ENCODE measurements around the gene HBG2.

DNA sequence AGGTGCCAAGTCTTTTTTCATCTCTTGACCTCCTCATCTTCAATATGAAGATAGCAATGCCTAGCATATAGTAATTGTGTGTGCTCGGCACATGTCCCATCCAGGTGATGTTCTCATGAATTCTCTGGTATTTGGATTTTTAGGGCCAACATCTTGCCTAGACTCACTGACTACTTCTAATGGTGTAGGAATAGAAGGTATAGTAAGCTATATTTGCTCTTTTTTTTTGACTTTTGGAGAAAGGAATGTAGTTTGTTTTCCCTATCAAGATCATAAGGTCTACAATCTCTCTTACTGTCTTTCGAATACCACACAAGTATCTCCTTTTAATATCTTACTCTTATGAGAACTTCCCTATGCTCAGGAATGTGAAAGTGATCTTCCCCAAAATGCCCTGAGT is 23.5 kb downstream of the HBG2 start:
- TF ChIP-seq SIX5 (IDR thresholded peaks at IDR 0.05; ENCODE audit: low read depth, low read length, severe bottlenecking), result no peak
- no peak for TF ChIP-seq POLR2A (IDR thresholded peaks at IDR 0.05; ENCODE audit: low read depth, low read length)
- no peak for TF ChIP-seq ESRRA (IDR thresholded peaks at IDR 0.05; ENCODE audit: low read length)
- TF ChIP-seq, protein P1, sequence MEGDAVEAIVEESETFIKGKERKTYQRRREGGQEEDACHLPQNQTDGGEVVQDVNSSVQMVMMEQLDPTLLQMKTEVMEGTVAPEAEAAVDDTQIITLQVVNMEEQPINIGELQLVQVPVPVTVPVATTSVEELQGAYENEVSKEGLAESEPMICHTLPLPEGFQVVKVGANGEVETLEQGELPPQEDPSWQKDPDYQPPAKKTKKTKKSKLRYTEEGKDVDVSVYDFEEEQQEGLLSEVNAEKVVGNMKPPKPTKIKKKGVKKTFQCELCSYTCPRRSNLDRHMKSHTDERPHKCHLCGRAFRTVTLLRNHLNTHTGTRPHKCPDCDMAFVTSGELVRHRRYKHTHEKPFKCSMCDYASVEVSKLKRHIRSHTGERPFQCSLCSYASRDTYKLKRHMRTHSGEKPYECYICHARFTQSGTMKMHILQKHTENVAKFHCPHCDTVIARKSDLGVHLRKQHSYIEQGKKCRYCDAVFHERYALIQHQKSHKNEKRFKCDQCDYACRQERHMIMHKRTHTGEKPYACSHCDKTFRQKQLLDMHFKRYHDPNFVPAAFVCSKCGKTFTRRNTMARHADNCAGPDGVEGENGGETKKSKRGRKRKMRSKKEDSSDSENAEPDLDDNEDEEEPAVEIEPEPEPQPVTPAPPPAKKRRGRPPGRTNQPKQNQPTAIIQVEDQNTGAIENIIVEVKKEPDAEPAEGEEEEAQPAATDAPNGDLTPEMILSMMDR (IDR thresholded peaks at IDR 0.05 in 2 of 3, conservative IDR thresholded peaks at IDR 0.05 in 1 of 3; ENCODE audit: control insufficient read depth in 2 of 3, extremely low read depth in 1 of 3, insufficient read depth in 1 of 3, low read depth in 3 of 3, low read length in 3 of 3), result no peak
- TF ChIP-seq HCFC1 (IDR thresholded peaks at IDR 0.05; ENCODE audit: low read length), result no peak
- no peak for TF ChIP-seq ZZZ3 (IDR thresholded peaks at IDR 0.05; ENCODE audit: control insufficient read depth, insufficient read length, low read depth)
- TF ChIP-seq EP300 (IDR thresholded peaks at IDR 0.05; ENCODE audit: borderline replicate concordance in 1 of 2, control insufficient read depth in 1 of 2, low read depth in 2 of 2, low read length in 2 of 2), result no peak
- no peak for TF ChIP-seq NR2C2 (IDR thresholded peaks at IDR 0.05; ENCODE audit: borderline replicate concordance, control insufficient read depth, insufficient read length, low read depth)
- TF ChIP-seq ZNF274 (IDR thresholded peaks at IDR 0.05; ENCODE audit: insufficient read depth, insufficient read length), result no peak

All from GM12878 (cell line).